ENCODE data around the gene ATP8B4.
A peak's percentile ranks its signal among the peaks of the same experiment; 100 is the strongest.

The ATP8B4 gene

GRCh38 chr15:50044406-50044805, 74.6 kb downstream of the ATP8B4 start:
- no peak for DNase-seq (ENCODE audit: low read depth in 1 of 2, low spot score in 1 of 2)
- no peak for TF ChIP-seq JUND (IDR thresholded peaks at IDR 0.05; ENCODE audit: low read depth)
- in situ Hi-C loops (cut with HindIII; ENCODE audit: low pct_unique_long_range_greater_than_20kb, low sequenced_read_pairs): no loop called here

- DNase-seq (ENCODE audit: low read depth in 1 of 2, low spot score in 1 of 2): no peak
- in situ Hi-C loops (cut with HindIII; ENCODE audit: low pct_unique_long_range_greater_than_20kb, low sequenced_read_pairs): no loop called here
- no peak for TF ChIP-seq JUND (IDR thresholded peaks at IDR 0.05; ENCODE audit: low read depth)
These were observed 76.3 kb downstream of the ATP8B4 start for GRCh38 chr15:50042775-50043174.

GRCh38 chr15:50030456-50030855, 88.6 kb downstream of the ATP8B4 start:
- TF ChIP-seq JUND (IDR thresholded peaks at IDR 0.05; ENCODE audit: low read depth): no peak
- DNase-seq (ENCODE audit: low read depth in 1 of 2, low spot score in 1 of 2): no peak
- in situ Hi-C loops (cut with HindIII; ENCODE audit: low pct_unique_long_range_greater_than_20kb, low sequenced_read_pairs): no loop called here

GRCh38 chr15:50028326-50028725, 90.7 kb downstream of the ATP8B4 start:
- peak in 1 of 2 experiments; percentile 7 for DNase-seq (ENCODE audit: low read depth in 1 of 2, low spot score in 1 of 2)
- TF ChIP-seq JUND (IDR thresholded peaks at IDR 0.05; ENCODE audit: low read depth): no peak
- in situ Hi-C loops (cut with HindIII; ENCODE audit: low pct_unique_long_range_greater_than_20kb, low sequenced_read_pairs): no loop called here

GRCh38 chr15:50024281-50024680, 94.8 kb downstream of the ATP8B4 start:
- DNase-seq (ENCODE audit: low read depth in 1 of 2, low spot score in 1 of 2): no peak
- in situ Hi-C loops (cut with HindIII; ENCODE audit: low pct_unique_long_range_greater_than_20kb, low sequenced_read_pairs): no loop called here

GRCh38 chr15:50018491-50018890, 100.5 kb downstream of the ATP8B4 start:
- no peak for TF ChIP-seq JUND (IDR thresholded peaks at IDR 0.05; ENCODE audit: low read depth)
- in situ Hi-C loops (cut with HindIII; ENCODE audit: low pct_unique_long_range_greater_than_20kb, low sequenced_read_pairs): no loop called here
- no peak for DNase-seq (ENCODE audit: low read depth in 1 of 2, low spot score in 1 of 2)

More at GRCh38 chr15:50024281-50024680, 94.8 kb downstream of the ATP8B4 start:
- TF ChIP-seq JUND (IDR thresholded peaks at IDR 0.05; ENCODE audit: low read depth): no peak

GRCh38 chr15:50017522-50017921, 101.5 kb downstream of the ATP8B4 start:
- in situ Hi-C loops (cut with HindIII; ENCODE audit: low pct_unique_long_range_greater_than_20kb, low sequenced_read_pairs): no loop called here
- no peak for TF ChIP-seq JUND (IDR thresholded peaks at IDR 0.05; ENCODE audit: low read depth)
- no peak for DNase-seq (ENCODE audit: low read depth in 1 of 2, low spot score in 1 of 2)

GRCh38 chr15:50016951-50017350, 102.1 kb downstream of the ATP8B4 start:
- no peak for TF ChIP-seq JUND (IDR thresholded peaks at IDR 0.05; ENCODE audit: low read depth)
- in situ Hi-C loops (cut with HindIII; ENCODE audit: low pct_unique_long_range_greater_than_20kb, low sequenced_read_pairs): no loop called here
- no peak for DNase-seq (ENCODE audit: low read depth in 1 of 2, low spot score in 1 of 2)

GRCh38 chr15:50012790-50013189, 106.2 kb downstream of the ATP8B4 start:
- in situ Hi-C loops (cut with HindIII; ENCODE audit: low pct_unique_long_range_greater_than_20kb, low sequenced_read_pairs): no loop called here
- DNase-seq (ENCODE audit: low read depth in 1 of 2, low spot score in 1 of 2): no peak
- no peak for TF ChIP-seq JUND (IDR thresholded peaks at IDR 0.05; ENCODE audit: low read depth)

GRCh38 chr15:50009634-50010033, 109.4 kb downstream of the ATP8B4 start:
- DNase-seq (ENCODE audit: low read depth in 1 of 2, low spot score in 1 of 2): no peak
- in situ Hi-C loops (cut with HindIII; ENCODE audit: low pct_unique_long_range_greater_than_20kb, low sequenced_read_pairs): no loop called here
- TF ChIP-seq JUND (IDR thresholded peaks at IDR 0.05; ENCODE audit: low read depth): no peak

GRCh38 chr15:50003786-50004334, 115.2 kb downstream of the ATP8B4 start:
- DNase-seq (ENCODE audit: low read depth in 1 of 2, low spot score in 1 of 2): peak; percentile 57 to 85
- no peak for TF ChIP-seq JUND (IDR thresholded peaks at IDR 0.05; ENCODE audit: low read depth)
- in situ Hi-C loops (cut with HindIII; ENCODE audit: low pct_unique_long_range_greater_than_20kb, low sequenced_read_pairs): no loop called here

- DNase-seq (ENCODE audit: low read depth in 1 of 2, low spot score in 1 of 2): no peak
- TF ChIP-seq JUND (IDR thresholded peaks at IDR 0.05; ENCODE audit: low read depth): no peak
- in situ Hi-C loops (cut with HindIII; ENCODE audit: low pct_unique_long_range_greater_than_20kb, low sequenced_read_pairs): no loop called here
These were observed 127.4 kb downstream of the ATP8B4 start for GRCh38 chr15:49991587-49991986.

- no peak for DNase-seq (ENCODE audit: low read depth in 1 of 2, low spot score in 1 of 2)
- in situ Hi-C loops (cut with HindIII; ENCODE audit: low pct_unique_long_range_greater_than_20kb, low sequenced_read_pairs): no loop called here
These were observed 128.0 kb downstream of the ATP8B4 start for GRCh38 chr15:49990835-49991545.

GRCh38 chr15:49989498-49989897, 129.5 kb downstream of the ATP8B4 start:
- DNase-seq (ENCODE audit: low read depth in 1 of 2, low spot score in 1 of 2): no peak
- no peak for TF ChIP-seq JUND (IDR thresholded peaks at IDR 0.05; ENCODE audit: low read depth)
- in situ Hi-C loops (cut with HindIII; ENCODE audit: low pct_unique_long_range_greater_than_20kb, low sequenced_read_pairs): no loop called here

More at GRCh38 chr15:49990835-49991545, 128.0 kb downstream of the ATP8B4 start:
- TF ChIP-seq JUND (IDR thresholded peaks at IDR 0.05; ENCODE audit: low read depth): no peak

All from T47D (cell line).